HG03025 (cell line): ENCODE data around the gene SMTN.
"Not testable (repeated sequence)": the region's sequence is repeated elsewhere in the genome, so short reads cannot be mapped to it uniquely, and the experiment has no call there.

ENCODE experiments used
- ATAC-seq: cut with Tn5 transposase; IDR thresholded peaks from one replicate; pipeline ENCODE4 v1.9.1; 2021; ENCODE audit warnings: mild to moderate bottlenecking, moderate library complexity; ENCODE audit not compliant: unreplicated experiment, low FRiP score

SMTN gene

DNA sequence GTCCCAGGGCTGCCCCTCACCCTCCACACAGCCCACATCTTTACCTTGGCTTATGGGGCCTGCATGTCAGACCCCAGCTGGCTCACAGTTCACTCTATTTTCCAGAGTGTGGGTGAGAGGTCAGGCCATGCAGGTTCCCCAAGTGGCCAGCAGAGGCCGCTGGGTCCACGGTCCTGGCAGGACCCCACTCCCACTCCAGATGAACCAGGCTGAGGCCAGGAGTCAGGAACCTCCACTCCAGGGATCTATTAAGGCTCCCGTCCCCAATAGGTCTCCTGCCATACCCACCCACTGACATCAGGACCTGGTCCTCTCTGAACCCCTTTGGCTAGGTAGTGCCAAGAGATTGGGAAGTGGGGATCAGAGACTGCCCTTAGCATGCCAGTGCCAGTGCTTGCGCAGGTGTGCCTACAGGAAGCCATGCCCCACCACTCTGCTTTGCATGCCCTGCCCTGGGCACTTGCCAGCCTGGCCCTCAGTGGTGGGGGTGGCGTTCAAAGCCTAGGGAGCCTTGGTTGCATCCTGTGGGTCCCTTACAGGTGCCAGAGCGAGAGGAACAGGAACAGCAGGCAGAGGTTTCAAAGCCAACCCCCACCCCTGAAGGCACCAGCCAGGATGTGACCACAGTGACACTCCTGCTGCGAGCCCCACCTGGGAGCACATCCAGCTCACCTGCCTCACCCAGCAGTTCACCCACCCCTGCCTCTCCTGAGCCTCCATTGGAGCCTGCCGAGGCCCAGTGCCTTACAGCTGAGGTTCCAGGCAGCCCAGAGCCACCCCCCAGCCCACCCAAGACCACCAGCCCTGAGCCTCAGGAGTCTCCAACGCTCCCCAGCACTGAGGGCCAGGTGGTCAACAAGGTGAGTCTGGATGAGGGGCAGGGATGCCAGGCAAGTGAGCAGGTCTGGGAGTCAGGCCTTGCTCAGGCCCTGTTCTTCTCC is 8.3 kb downstream of the SMTN start:
- no peak for ATAC-seq

DNA sequence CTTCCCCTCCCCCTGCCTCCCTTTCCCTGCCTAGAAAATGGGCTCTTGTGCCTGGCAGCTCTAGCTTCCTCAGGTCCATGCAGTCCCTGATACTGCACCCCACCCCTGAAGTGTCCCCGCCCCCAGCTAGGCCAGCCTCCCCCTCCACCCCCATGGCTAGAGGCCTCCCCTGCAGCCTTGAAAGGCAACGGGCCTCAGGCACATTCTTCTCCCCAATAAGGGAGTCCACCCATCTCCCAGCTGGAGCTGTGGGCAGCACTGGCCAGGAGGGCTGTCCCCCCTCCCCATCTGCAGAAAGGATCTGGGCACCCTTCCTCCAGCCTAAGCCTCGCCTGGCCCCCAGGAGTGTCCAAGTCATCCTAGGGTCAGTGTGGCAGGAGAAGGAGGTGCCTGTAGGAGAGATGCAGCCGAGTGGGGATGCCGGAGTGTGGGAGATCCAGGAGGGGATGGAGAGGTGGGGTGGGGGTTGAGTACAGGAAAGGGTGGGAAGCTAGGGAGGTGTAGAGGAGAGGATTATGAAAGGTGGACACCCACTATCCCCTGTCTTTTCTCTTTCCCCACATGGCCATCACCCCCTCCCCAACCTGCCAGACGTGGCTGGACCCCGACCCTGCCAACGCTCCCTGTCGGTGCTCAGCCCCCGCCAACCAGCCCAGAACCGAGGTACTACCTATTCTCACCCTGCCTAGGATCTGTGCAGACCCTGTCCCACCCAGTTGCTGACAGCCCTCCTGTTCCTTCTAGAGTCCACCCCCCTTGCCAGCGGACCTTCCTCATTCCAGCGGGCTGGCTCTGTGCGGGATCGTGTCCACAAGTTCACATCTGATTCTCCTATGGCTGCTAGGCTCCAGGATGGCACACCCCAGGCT is 9.3 kb downstream of the SMTN start:
- ATAC-seq, result no peak

GRCh38 chr22:31091106-31091975 is 10.2 kb downstream of the SMTN start:
- ATAC-seq, result no peak

GRCh38 chr22:31092161-31092560 is 11.0 kb downstream of the SMTN start:
- no peak for ATAC-seq

GRCh38 chr22:31093086-31093850 is 12.2 kb downstream of the SMTN start:
- ATAC-seq, result no peak

- no peak for ATAC-seq
Observed at GRCh38 chr22:31094021-31094551, 13.0 kb downstream of the SMTN start.

DNA sequence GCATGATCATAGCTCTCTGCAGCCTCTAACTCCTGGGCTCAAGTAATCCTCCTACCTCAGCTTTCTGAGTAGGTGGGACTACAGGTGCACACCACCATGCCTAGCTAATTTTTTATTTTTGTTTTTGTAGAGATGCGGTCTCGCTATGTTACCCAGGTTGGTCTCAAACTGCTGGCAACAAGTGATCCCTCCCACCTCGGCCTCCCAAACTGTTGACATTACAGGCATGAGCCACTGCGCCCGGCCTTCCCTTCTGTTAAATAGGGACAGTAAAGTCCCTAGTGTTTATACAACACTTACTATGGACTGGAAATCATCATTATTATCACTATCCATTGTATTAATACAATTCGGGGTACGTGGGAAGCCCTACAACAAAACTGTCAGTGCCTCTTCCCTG is 13.6 kb downstream of the SMTN start:
- ATAC-seq, result no peak

- no peak for ATAC-seq
Observed at GRCh38 chr22:31095637-31096249, 14.6 kb downstream of the SMTN start.

GRCh38 chr22:31096657-31097279 is 15.7 kb downstream of the SMTN start:
- ATAC-seq, result no peak

DNA sequence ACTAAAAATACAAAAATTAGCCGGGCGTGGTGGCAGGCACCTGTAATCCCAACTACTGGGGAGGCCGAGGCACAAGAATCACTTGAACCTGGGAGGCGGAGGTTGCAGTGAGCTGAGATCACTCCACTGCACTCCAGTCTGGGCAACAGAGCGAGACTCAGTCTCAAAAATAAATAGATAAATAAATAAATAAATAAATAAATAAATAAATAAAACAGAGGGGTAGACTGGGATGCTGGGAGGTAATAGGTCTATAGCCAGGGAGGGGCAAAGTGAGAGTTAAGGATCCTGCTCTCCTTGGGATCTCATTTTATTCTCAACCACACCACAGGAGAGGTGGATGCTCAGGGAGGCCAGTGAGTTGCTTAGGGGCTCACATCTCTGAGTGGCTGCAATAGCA is 16.4 kb downstream of the SMTN start:
- ATAC-seq, result not testable (repeated sequence)

- ATAC-seq, result no peak
Observed at GRCh38 chr22:31097941-31098631, 17.0 kb downstream of the SMTN start.

DNA sequence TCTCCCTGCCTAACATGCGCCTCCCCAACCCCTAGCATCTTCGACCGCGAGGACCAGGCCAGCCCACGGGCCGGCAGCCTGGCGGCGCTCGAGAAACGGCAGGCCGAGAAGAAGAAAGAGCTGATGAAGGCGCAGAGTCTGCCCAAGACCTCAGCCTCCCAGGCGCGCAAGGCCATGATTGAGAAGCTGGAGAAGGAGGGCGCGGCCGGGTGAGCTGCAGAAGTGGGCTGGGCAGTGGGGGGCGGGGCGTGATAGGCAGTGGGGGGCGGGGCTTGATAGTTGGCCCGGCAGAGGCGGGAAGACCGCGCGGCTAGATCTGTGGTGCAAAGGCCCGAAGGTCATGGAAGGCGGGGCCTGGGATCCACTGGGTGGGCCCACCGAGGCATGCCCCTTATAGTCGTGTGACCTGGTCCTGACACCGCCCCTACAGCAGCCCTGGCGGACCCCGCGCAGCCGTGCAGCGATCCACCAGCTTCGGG is 17.6 kb downstream of the SMTN start:
- no peak for ATAC-seq

GRCh38 chr22:31099386-31099785 is 18.3 kb downstream of the SMTN start:
- no peak for ATAC-seq

DNA sequence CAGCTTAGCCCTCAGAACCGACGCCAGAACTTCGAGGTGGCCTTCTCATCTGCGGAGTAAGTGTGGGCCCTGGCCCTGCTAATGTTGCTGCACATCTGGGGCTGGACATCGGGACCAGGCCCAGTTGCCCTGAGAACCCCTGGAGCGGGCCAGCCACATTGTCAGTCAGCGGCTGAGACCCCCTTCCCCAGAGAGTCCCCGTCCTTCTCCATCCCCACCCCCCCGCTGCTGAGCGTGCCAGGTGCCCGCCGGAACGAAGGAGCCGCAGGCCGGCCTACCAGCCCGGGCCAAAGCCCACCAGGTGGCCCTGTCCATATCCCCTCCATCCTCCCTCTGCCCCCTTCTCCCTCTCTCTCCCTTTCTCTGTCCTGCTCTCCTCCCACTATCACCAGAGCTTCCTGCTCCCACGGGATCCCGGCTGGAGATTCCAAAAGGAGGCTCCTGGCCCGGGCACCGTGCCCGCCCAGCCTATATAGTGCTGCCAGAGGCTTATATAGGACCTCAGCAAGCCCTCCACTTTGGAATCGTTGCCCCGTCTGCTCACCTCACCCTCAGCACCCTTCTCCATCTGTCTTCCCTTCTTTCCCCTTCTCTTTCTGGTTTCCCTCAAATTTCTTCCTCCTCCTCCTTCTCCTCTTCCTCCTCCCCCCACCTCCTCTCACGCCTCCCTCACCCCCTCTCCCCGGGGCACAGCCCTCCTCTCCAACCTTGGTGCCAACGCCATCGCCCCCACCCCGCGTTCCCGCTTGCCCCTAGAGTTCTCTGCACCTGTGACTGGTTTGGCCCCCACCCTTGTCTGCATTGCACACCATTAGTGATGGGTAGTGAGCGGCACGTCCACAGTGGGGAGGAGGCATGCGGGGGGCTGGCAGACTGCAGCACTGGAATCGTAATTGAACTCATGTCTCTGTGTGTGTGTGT is 19.0 kb downstream of the SMTN start:
- ATAC-seq, result no peak

- ATAC-seq, result no peak
Observed at GRCh38 chr22:31100762-31101525, 19.8 kb downstream of the SMTN start.

DNA sequence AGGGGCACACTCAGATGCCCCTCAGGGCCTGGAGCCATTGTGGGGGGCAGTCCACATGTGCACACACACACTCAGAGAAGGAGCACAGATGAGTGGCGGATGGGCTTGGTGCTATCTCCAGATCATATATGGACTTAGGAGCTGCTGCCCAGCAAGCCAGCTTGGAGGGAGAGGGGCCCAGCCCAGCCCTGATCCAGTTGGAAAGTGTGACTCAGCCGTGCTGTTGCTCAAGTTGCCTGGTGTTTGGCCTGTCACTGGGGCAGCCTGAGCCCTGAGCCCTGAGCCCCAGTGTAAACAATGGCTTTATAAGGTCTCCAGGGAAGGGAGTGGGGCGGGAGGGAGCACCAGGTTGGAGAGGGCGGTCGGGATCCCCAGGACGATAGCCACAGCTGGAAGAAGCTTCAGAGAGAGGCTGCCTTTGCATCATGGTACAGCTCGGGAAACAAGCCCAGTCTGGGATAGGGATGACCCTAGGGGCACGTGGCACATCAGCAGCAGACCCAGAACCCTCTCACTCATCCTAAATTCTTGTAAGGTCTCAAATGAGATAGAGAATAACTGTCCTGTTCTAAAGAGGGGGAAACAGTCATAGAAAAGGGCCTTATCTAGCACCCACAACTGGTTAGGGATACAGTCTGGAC is 21.4 kb downstream of the SMTN start:
- ATAC-seq, result no peak
